GM10266 (cell line): ENCODE data around the gene CYP11A1.

ENCODE experiments used
- DNase-seq: peaks from one replicate; pipeline ENCODE4 v3.0.0; 2012; ENCODE audit errors: extremely low spot score
- CTCF ChIP-seq: IDR thresholded peaks from 2 replicates; pipeline ENCODE4 v1.5.1; 2012; ENCODE audit warnings: mild to moderate bottlenecking, low read depth; ENCODE audit not compliant: control insufficient read depth, insufficient read depth; ENCODE audit errors: missing control alignments

The CYP11A1 gene

GRCh38 chr15:74412159-74412558, 44.7 kb upstream of the CYP11A1 start:
- no peak for TF ChIP-seq CTCF
- DNase-seq = no peak

- DNase-seq = no peak
- no peak for TF ChIP-seq CTCF
These were observed 44.2 kb upstream of the CYP11A1 start for GRCh38 chr15:74411686-74412085.

GRCh38 chr15:74410502-74410901, 43.1 kb upstream of the CYP11A1 start:
- DNase-seq = no peak

GRCh38 chr15:74409225-74409624, 41.8 kb upstream of the CYP11A1 start:
- DNase-seq = no peak
- no peak for TF ChIP-seq CTCF

More at GRCh38 chr15:74410502-74410901, 43.1 kb upstream of the CYP11A1 start:
- no peak for TF ChIP-seq CTCF

GRCh38 chr15:74408815-74409214, 41.4 kb upstream of the CYP11A1 start:
- no peak for TF ChIP-seq CTCF
- DNase-seq = no peak

GRCh38 chr15:74408385-74408784, 40.9 kb upstream of the CYP11A1 start:
- DNase-seq = no peak
- TF ChIP-seq CTCF = no peak

GRCh38 chr15:74406992-74407705, 39.7 kb upstream of the CYP11A1 start:
- no peak for DNase-seq
- TF ChIP-seq CTCF = no peak
